ENCODE measurements around the gene DIPK2A.

The DIPK2A gene

DNA sequence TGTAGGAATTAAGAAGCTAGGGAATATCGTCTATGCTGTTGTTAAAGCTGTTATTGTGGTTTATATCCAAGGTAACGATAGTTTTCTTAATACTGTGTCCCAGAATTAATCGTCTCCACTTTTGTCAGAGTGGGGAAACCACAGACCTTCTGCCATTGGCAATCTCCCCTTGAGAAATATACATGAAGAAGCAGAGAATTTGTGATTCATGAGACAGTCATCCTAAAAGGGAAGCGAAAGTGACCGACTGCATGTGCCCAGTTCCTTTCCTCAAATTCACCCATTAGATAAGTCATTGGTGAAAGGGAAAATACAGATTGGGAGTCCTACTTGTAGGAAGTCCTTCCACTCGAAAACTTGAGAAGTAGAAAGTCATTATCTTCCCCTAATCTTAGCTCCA lies 26.6 kb downstream of the DIPK2A start:
- no peak for DNase-seq
- TF ChIP-seq, protein P1, sequence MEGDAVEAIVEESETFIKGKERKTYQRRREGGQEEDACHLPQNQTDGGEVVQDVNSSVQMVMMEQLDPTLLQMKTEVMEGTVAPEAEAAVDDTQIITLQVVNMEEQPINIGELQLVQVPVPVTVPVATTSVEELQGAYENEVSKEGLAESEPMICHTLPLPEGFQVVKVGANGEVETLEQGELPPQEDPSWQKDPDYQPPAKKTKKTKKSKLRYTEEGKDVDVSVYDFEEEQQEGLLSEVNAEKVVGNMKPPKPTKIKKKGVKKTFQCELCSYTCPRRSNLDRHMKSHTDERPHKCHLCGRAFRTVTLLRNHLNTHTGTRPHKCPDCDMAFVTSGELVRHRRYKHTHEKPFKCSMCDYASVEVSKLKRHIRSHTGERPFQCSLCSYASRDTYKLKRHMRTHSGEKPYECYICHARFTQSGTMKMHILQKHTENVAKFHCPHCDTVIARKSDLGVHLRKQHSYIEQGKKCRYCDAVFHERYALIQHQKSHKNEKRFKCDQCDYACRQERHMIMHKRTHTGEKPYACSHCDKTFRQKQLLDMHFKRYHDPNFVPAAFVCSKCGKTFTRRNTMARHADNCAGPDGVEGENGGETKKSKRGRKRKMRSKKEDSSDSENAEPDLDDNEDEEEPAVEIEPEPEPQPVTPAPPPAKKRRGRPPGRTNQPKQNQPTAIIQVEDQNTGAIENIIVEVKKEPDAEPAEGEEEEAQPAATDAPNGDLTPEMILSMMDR (IDR thresholded peaks at IDR 0.05; ENCODE audit: low read depth, low read length) = no peak
- H3K4me1 ChIP-seq = no peaks in the 10 kb centered on the region
- H3K27me3 ChIP-seq = no peaks in the 10 kb centered on the region
- no peaks in the 10 kb centered on the region for H3K9me3 ChIP-seq
- H3K36me3 ChIP-seq = no peaks in the 10 kb centered on the region
- H3K4me3 ChIP-seq (ENCODE audit: low read depth, low read length) = no peak overlapping the region

DNA sequence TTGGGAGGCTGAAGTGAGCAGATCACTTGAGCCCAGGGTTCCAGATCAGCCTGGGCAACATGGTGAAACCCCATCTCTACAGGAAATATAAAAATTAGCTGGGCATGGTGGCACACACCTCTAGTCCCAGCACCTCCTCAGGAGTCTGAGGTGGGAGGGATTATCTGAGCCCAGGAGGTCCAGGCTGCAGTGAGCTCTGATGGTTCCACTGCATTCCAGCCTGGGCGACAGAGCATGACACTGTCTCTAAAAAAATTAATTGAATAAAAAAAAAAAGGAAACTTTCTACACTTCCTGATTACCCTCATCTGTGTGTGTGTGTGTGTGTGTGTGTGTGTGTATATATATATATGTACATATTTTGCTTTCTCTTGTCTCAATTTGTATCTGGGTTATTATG lies 31.4 kb downstream of the DIPK2A start:
- no peaks in the 10 kb centered on the region for H3K27me3 ChIP-seq
- no peaks in the 10 kb centered on the region for H3K9me3 ChIP-seq
- no peak overlapping the region for H3K4me3 ChIP-seq (ENCODE audit: low read depth, low read length)
- TF ChIP-seq, protein P1 (IDR thresholded peaks at IDR 0.05; ENCODE audit: low read depth, low read length) = no peak
- H3K4me1 ChIP-seq = no peaks in the 10 kb centered on the region
- no peak for DNase-seq
- no peaks in the 10 kb centered on the region for H3K36me3 ChIP-seq

DNA sequence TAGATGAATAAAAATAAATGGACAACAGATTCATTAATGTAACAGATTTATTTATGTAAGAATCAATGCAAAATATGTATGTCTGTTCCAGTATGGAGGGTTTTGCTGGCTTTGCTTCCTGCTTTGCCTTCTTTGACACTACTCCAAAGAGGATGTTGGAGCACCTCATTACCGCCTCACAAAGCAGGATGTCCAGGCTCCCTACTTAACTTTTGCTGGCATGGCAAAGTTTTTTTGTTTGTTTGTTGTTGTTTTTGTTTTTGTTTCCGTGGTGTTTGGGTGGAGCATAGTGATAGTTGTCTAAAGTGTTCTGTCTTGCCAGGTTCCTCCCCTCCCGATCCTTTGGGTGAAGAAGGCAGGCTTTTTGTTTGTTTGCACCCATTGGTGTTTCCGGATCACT lies 38.7 kb downstream of the DIPK2A start:
- TF ChIP-seq, protein P1 (IDR thresholded peaks at IDR 0.05; ENCODE audit: low read depth, low read length) = no peak
- Histone ChIP-seq H3K27me3 (no peaks in the 10 kb centered on the region), H3K9me3 (no peaks in the 10 kb centered on the region), H3K36me3 (no peaks in the 10 kb centered on the region), H3K4me1 (no peaks in the 10 kb centered on the region), H3K4me3 (ENCODE audit: low read depth, low read length) (no peak overlapping the region)
- no peak for DNase-seq

DNA sequence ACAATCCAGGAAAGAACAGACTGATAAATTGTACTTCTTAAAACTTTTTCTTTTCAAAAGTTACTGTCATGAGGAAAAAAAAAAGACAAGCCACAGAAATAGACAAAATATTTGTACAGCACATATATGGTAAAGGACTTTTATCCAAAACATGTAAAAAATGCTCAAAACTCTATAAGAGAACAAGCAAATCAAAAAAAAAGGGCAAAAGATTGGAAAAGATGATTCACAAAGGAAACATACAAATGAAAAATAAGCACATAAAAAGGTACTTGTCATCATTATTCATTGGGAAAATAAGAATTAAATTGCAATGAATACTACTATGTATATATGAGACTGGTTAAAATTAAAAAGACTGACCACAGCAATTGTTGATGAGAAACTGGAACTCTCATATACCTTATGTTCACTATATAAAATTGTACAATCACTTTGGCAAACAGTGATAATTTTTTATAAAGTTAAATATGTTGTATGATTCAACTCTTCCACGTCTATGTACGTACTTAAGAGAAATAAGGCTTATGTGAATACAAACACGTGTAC lies 39.7 kb downstream of the DIPK2A start:
- no peak for DNase-seq
- Histone ChIP-seq H3K4me3 (ENCODE audit: low read depth, low read length) (no peak overlapping the region), H3K4me1 (no peaks in the 10 kb centered on the region)

DNA sequence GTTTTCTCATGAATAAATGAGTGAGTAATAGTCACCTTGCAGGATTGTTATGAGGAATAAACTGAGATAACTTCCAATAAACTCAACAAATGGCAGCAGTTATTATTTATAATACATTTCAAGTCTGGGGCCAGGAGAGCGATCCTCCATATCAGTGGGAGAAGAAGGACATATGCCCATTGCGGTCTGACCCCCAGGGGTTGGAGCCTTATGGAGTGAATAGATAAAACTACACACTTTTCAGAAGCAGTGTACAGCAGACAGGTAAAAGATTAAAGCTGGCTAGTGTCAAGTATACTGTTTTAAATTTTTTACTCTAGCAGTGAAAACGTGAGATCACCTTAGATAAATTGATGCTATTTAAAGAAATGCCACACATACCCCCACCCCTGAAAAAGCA lies 43.5 kb downstream of the DIPK2A start:
- TF ChIP-seq, protein P1 (IDR thresholded peaks at IDR 0.05; ENCODE audit: low read depth, low read length) = no peak
- Histone ChIP-seq H3K4me3 (ENCODE audit: low read depth, low read length) (no peak overlapping the region), H3K9me3 (no peaks in the 10 kb centered on the region), H3K36me3 (no peaks in the 10 kb centered on the region), H3K4me1 (no peaks in the 10 kb centered on the region), H3K27me3 (no peaks in the 10 kb centered on the region)
- no peak for DNase-seq

More for the DNA sequence above, 39.7 kb downstream of the DIPK2A start:
- TF ChIP-seq, protein P1 (IDR thresholded peaks at IDR 0.05; ENCODE audit: low read depth, low read length) = no peak
- no peaks in the 10 kb centered on the region for H3K27me3 ChIP-seq
- no peaks in the 10 kb centered on the region for H3K36me3 ChIP-seq
- H3K9me3 ChIP-seq = no peaks in the 10 kb centered on the region

DNA sequence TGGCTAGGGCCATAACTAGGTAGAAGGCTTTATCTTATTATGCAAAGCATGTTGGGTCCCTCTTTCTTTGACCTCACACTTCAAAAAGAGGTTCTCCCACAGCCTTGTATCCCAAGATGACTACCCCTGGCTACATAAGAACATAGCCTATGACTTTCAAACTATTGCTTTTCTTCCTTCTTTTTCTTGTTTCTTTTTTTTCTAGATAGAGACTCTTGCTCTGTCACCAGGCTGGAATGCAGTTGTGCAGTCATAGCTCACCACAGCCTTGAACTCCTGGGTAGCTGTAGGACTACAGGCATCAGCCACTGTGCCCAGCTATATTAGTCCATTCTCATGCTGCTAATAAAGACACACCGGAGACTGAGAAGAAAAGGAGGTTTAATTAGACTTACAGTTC lies 47.2 kb downstream of the DIPK2A start:
- Histone ChIP-seq H3K9me3 (no peaks in the 10 kb centered on the region), H3K4me1 (no peaks in the 10 kb centered on the region), H3K27me3 (no peaks in the 10 kb centered on the region), H3K4me3 (ENCODE audit: low read depth, low read length) (no peak overlapping the region), H3K36me3 (no peaks in the 10 kb centered on the region)
- DNase-seq = no peak
- TF ChIP-seq, protein P1 (IDR thresholded peaks at IDR 0.05; ENCODE audit: low read depth, low read length) = no peak
